ENCODE results near the gene SZT2. TPM values are rescaled to one million over a fixed set of nuclear protein-coding genes. Genes with fewer than 3 reads are reported as not detected.

The SZT2 gene
- total and polyA plus RNA-seq, 2 of the 13 experiments (the other 11 are each of a cell fraction or from before 2014, with no cell fraction given), result 8.0 to 8.8 TPM

DNA sequence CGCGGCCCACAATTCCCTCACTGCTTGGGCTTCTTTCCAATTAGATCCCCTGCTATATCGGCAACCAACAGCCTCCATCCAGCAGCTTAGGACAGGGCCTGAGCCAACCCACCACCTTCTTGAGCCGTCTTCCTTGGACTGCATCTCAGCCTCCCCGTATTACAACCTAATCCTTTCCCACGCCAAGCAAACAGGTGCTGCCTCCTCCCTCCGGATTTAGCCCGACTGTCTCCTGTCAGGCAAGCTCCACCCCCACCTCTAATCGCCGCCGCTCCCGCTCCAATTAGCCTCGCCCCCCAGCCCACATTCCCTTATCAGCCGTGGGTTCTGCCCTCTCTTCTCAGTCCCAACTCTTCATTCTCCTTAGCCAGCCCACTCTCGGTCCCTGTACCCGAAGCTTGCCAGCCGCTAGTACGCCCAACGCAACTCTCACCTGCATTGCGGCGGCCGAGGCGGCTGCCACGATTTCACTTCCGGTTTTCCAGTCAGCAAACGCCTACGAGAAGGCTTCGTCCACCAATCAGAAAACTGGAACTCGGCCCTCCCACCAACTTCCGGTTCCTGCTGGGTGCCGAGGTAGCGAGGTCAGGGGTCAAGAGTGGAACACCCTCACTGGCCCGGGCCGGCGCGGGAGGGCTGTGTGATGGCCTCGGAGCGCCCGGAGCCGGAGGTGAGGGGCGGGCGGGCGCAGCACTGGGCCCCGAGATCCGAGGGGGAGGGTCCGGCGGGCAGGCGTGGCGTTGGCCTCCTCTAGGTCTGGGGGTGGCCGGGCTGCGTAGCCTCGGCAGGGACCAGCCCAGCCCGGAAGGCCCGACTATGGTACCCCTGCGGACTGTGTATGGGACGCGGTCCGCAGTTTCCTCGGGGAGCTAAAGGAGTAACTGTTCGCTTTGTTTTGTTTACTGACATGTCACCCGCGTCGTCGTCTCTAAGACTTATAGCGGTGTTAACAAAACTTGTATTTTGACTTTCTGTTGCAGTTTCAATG is at the start of gene SZT2, which contains the start of gene MED8 (continued):
- TF ChIP-seq ZNF839 (CRISPR knock-in tag; IDR thresholded peaks at IDR 0.05; ENCODE audit: borderline replicate concordance) (no peak), TEAD3 (CRISPR knock-in tag; optimal IDR thresholded peaks at IDR 0.05; ENCODE audit: borderline replicate concordance) (peak; percentile 30), ZFP36L1 (CRISPR knock-in tag; IDR thresholded peaks at IDR 0.05) (no peak), PITX1 (CRISPR knock-in tag; IDR thresholded peaks at IDR 0.05) (no peak; the same call in 1 of the 2 replicates), POLR2AphosphoS5 (IDR thresholded peaks at IDR 0.05; ENCODE audit: low read depth, low read length) (peak; percentile 94), REL (CRISPR knock-in tag; conservative IDR thresholded peaks at IDR 0.05) (no peak), CEBPG (CRISPR knock-in tag; IDR thresholded peaks at IDR 0.05) (peak; percentile 80), KLF6 (CRISPR knock-in tag; IDR thresholded peaks at IDR 0.05) (no peak; the same call in 1 of the 2 replicates), MAFG (CRISPR knock-in tag; IDR thresholded peaks at IDR 0.05) (no peak), ZNF879 (CRISPR knock-in tag; IDR thresholded peaks at IDR 0.05) (0 out of 2 replicates have a peak, but pooled peaks have one; percentile 63), MAFF (IDR thresholded peaks at IDR 0.05; ENCODE audit: low read depth, low read length) (peak; percentile 77), SIN3A (IDR thresholded peaks at IDR 0.05; ENCODE audit: borderline replicate concordance, low read depth, low read length) (peak; percentile 90), TCF7 (IDR thresholded peaks at IDR 0.05; ENCODE audit: low read depth) (no peak), ZNF350 (CRISPR knock-in tag; IDR thresholded peaks at IDR 0.05; ENCODE audit: borderline replicate concordance, low read depth) (peak; percentile 71; the same call in 1 of the 2 replicates), PTBP1 (IDR thresholded peaks at IDR 0.05; ENCODE audit: low read depth, low read length, poor library complexity, severe bottlenecking) (peak; percentile 45), NKX3-1 (CRISPR knock-in tag; IDR thresholded peaks at IDR 0.05) (peak; percentile 9; the same call in 1 of the 2 replicates), SMARCE1 (IDR thresholded peaks at IDR 0.05; ENCODE audit: borderline replicate concordance) (no peak), TCF12 (IDR thresholded peaks at IDR 0.05) (no peak), TCF12 (CRISPR knock-in tag; IDR thresholded peaks at IDR 0.05) (0 out of 2 replicates have a peak, but pooled peaks have one; percentile 40), ZSCAN29 (CRISPR knock-in tag; conservative IDR thresholded peaks at IDR 0.05) (no peak), KDM5A (IDR thresholded peaks at IDR 0.05; ENCODE audit: borderline replicate concordance, low read length) (peak; percentile 96), ZNF136 (CRISPR knock-in tag; IDR thresholded peaks at IDR 0.05; ENCODE audit: low read depth) (0 out of 2 replicates have a peak, but pooled peaks have one; percentile 83), EP300 (IDR thresholded peaks at IDR 0.05; ENCODE audit: low read depth in 2 of 2, low read length in 2 of 2) (no peak), EP300 (CRISPR knock-in tag; IDR thresholded peaks at IDR 0.05; ENCODE audit: borderline replicate concordance) (no peak; the same call in 1 of the 2 replicates), AGO1 (IDR thresholded peaks at IDR 0.05; ENCODE audit: low read depth, low read length, poor library complexity, severe bottlenecking) (no peak), KAT8 (CRISPR knock-in tag; IDR thresholded peaks at IDR 0.05) (peak; percentile 98), ZC3H4 (CRISPR knock-in tag; IDR thresholded peaks at IDR 0.05; ENCODE audit: borderline replicate concordance) (no peak), ZFY (CRISPR knock-in tag; IDR thresholded peaks at IDR 0.05) (peak; percentile 94), HNF4A (CRISPR knock-in tag; IDR thresholded peaks at IDR 0.05) (no peak; the same call in 1 of the 2 replicates), ZNF7 (CRISPR knock-in tag; IDR thresholded peaks at IDR 0.05) (no peak)
- TF ChIP-seq, protein P1, sequence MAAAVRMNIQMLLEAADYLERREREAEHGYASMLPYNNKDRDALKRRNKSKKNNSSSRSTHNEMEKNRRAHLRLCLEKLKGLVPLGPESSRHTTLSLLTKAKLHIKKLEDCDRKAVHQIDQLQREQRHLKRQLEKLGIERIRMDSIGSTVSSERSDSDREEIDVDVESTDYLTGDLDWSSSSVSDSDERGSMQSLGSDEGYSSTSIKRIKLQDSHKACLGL (CRISPR knock-in tag; IDR thresholded peaks at IDR 0.05), result peak; percentile 80
- TF ChIP-seq, protein P2, sequence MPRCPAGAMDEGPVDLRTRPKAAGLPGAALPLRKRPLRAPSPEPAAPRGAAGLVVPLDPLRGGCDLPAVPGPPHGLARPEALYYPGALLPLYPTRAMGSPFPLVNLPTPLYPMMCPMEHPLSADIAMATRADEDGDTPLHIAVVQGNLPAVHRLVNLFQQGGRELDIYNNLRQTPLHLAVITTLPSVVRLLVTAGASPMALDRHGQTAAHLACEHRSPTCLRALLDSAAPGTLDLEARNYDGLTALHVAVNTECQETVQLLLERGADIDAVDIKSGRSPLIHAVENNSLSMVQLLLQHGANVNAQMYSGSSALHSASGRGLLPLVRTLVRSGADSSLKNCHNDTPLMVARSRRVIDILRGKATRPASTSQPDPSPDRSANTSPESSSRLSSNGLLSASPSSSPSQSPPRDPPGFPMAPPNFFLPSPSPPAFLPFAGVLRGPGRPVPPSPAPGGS (CRISPR knock-in tag; IDR thresholded peaks at IDR 0.05), result peak; percentile 49; the same call in 1 of the 2 replicates
